ENCODE data around the gene U2AF1L4.

DNA sequence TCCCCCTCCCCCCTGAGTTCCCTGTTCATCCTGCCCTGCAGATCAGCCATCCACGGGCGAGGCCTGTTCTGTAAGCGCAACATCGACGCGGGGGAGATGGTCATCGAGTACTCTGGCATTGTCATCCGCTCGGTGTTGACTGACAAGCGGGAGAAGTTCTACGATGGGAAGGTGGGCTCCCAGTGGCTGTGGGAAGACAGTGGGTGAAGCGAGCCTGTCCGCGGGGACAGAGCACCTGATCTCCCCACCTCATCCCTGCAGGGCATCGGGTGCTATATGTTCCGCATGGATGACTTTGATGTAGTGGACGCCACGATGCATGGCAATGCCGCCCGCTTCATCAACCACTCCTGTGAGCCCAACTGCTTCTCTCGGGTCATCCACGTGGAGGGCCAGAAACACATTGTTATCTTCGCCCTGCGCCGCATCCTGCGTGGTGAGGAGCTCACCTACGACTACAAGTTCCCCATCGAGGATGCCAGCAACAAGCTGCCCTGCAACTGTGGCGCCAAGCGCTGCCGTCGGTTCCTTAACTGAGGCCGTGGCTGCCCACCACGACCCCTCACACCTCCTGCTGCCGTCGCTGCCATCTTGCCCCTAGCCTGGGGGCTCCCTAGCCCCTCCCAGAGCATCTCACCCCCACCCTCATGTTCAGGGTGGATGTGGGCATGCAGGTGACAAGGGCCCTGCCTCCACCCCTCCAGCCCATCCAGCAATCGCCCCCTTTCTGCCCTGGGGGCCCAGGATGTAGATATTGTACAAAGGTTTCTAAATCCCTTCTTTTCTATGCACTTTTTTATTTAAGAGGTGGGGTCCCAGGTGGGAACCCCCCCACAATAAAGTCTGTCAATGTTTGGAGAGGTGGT, 7.0 kb downstream of the U2AF1L4 start:
- TF ChIP-seq, protein P1, sequence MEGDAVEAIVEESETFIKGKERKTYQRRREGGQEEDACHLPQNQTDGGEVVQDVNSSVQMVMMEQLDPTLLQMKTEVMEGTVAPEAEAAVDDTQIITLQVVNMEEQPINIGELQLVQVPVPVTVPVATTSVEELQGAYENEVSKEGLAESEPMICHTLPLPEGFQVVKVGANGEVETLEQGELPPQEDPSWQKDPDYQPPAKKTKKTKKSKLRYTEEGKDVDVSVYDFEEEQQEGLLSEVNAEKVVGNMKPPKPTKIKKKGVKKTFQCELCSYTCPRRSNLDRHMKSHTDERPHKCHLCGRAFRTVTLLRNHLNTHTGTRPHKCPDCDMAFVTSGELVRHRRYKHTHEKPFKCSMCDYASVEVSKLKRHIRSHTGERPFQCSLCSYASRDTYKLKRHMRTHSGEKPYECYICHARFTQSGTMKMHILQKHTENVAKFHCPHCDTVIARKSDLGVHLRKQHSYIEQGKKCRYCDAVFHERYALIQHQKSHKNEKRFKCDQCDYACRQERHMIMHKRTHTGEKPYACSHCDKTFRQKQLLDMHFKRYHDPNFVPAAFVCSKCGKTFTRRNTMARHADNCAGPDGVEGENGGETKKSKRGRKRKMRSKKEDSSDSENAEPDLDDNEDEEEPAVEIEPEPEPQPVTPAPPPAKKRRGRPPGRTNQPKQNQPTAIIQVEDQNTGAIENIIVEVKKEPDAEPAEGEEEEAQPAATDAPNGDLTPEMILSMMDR (IDR thresholded peaks at IDR 0.05) = no peak
- no peak for TF ChIP-seq EZH2 (IDR thresholded peaks at IDR 0.05)
- no peak for TF ChIP-seq EZH2phosphoT487 (IDR thresholded peaks at IDR 0.05)
